Glomerular visceral epithelial cell (primary cell): ENCODE results near the gene TAGLN2.
"Not testable (repeated sequence)": the region's sequence is repeated elsewhere in the genome, so short reads cannot be mapped to it uniquely, and the experiment has no call there.

ENCODE experiments used
- DNase-seq: peaks from one replicate; pipeline ENCODE4 v3.0.0-alpha.2; 2016; ENCODE audit errors: extremely low spot score

TAGLN2 gene

GRCh38 chr1:159921700-159922504 is 3.4 kb downstream of the TAGLN2 start:
- DNase-seq = peak; percentile 85

GRCh38 chr1:159921251-159921650 is 4.1 kb downstream of the TAGLN2 start:
- DNase-seq = no peak

- no peak for DNase-seq
Observed at GRCh38 chr1:159920651-159921050, 4.7 kb downstream of the TAGLN2 start.

GRCh38 chr1:159920202-159920601 is 5.1 kb downstream of the TAGLN2 start:
- DNase-seq = no peak

- DNase-seq = no peak
Observed at GRCh38 chr1:159919236-159919865, 6.0 kb downstream of the TAGLN2 start.

- DNase-seq = no peak
Observed at GRCh38 chr1:159918352-159919200, 6.7 kb downstream of the TAGLN2 start.

GRCh38 chr1:159917533-159918351 is 7.6 kb downstream of the TAGLN2 start:
- DNase-seq = no peak

GRCh38 chr1:159916242-159917051 is 8.9 kb downstream of the TAGLN2 start:
- DNase-seq = peak; percentile 94

- no peak for DNase-seq
Observed at GRCh38 chr1:159915571-159916241, 9.6 kb downstream of the TAGLN2 start.

- no peak for DNase-seq
Observed at GRCh38 chr1:159914252-159915018, 10.9 kb downstream of the TAGLN2 start.

GRCh38 chr1:159913451-159914192 is 11.7 kb downstream of the TAGLN2 start:
- no peak for DNase-seq

GRCh38 chr1:159911326-159912070 is 13.8 kb downstream of the TAGLN2 start:
- DNase-seq = no peak

- no peak for DNase-seq
Observed at GRCh38 chr1:159908031-159908940, 17.0 kb downstream of the TAGLN2 start.

GRCh38 chr1:159906960-159907359 is 18.3 kb downstream of the TAGLN2 start:
- DNase-seq = no peak

GRCh38 chr1:159904036-159904435 is 21.3 kb downstream of the TAGLN2 start:
- DNase-seq = not testable (repeated sequence)

- DNase-seq = no peak
Observed at GRCh38 chr1:159902541-159902940, 22.8 kb downstream of the TAGLN2 start.
